ENCODE data around the gene ALCAM.
"Not testable (repeated sequence)": the region's sequence is repeated elsewhere in the genome, so short reads cannot be mapped to it uniquely, and the experiment has no call there.

The ALCAM gene

DNA sequence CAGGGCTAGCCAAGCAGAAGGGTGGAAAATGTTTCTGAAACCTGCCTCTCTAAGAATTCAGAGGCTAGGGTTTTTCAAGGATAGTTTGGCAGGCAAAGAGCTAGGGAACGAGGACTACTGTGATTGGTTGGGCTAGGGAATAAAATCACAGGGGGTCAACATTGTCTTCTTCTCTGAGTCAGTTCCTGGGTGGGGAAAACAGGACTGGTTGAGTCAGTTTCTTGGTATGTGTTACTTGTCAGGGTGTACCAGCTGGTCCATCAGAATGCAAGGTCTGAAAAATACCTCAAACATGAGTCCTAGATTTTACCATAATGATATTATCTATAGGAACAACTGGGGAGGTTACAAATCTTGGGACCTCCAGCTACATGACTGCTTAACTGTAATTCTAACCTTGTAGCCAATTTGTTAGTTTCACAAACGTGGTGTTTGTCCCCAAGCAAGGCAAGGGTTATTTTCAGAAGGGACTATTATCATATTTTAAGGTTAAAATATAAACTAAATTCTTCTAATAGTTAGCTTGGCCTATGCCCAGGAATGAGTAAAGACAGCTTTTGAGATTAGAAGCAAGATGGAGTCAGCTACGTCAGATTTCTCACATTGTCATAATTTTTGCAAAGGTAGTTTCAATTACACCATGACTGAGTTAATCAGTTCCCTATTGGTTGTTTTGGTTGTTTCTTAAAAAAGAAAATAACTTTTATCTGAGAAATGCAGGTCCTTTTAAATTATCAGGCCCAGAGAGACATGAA is 231.5 kb downstream of the ALCAM start:
- DNase-seq (ENCODE audit: low spot score), result peak; percentile 91
- POLR2A ChIA-PET (ENCODE audit: low non-redundant PET), result no interaction called here
- CTCF ChIA-PET, result no interaction called here
- TF ChIP-seq, protein P1, sequence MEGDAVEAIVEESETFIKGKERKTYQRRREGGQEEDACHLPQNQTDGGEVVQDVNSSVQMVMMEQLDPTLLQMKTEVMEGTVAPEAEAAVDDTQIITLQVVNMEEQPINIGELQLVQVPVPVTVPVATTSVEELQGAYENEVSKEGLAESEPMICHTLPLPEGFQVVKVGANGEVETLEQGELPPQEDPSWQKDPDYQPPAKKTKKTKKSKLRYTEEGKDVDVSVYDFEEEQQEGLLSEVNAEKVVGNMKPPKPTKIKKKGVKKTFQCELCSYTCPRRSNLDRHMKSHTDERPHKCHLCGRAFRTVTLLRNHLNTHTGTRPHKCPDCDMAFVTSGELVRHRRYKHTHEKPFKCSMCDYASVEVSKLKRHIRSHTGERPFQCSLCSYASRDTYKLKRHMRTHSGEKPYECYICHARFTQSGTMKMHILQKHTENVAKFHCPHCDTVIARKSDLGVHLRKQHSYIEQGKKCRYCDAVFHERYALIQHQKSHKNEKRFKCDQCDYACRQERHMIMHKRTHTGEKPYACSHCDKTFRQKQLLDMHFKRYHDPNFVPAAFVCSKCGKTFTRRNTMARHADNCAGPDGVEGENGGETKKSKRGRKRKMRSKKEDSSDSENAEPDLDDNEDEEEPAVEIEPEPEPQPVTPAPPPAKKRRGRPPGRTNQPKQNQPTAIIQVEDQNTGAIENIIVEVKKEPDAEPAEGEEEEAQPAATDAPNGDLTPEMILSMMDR (conservative IDR thresholded peaks at IDR 0.05; ENCODE audit: low read depth), result no peak
- no peak overlapping the region for H3K27ac ChIP-seq

DNA sequence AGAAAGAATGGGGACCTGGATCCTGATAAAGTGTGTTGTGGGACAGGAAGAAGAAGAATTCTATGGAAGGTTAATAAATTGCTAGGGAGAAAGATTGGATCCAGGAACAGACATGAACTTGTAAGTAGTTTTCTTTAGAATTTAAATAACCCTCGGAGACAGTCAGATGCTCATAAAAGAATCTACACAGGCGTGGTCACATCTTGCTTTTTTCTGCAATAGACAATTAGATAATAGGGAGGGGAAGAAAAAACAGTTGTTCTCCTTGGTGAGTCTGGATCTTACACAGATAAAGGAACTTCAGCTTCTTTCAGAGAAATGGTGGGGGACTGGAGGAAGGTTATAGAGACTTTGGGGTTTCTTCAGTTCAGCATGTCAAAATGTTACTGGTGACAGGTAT is 232.6 kb downstream of the ALCAM start:
- TF ChIP-seq, protein P1 (conservative IDR thresholded peaks at IDR 0.05; ENCODE audit: low read depth), result no peak

GRCh38 chr3:105601756-105602155 is 235.0 kb downstream of the ALCAM start:
- CTCF ChIA-PET, result interaction anchor here (0.6 kb wide), 1 partner anchor 48 kb away, joined by 3 read pairs; no protein-coding TSS in a partner anchor
- DNase-seq (ENCODE audit: low spot score); POLR2A ChIA-PET (ENCODE audit: low non-redundant PET); H3K27ac ChIP-seq: not testable (repeated sequence)

More for the DNA sequence above, 232.6 kb downstream of the ALCAM start:
- ChIA-PET POLR2A (ENCODE audit: low non-redundant PET) (no interaction called here), CTCF (no interaction called here)
- no peak overlapping the region for H3K27ac ChIP-seq
- DNase-seq (ENCODE audit: low spot score), result no peak

- CTCF ChIA-PET, result interaction anchor here (0.6 kb wide), 2 partner anchors 34 to 47 kb away, joined by 3 read pairs; no protein-coding TSS in a partner anchor
- POLR2A ChIA-PET (ENCODE audit: low non-redundant PET); DNase-seq (ENCODE audit: low spot score): not testable (repeated sequence)
Observed at GRCh38 chr3:105602286-105602685, 235.6 kb downstream of the ALCAM start.

DNA sequence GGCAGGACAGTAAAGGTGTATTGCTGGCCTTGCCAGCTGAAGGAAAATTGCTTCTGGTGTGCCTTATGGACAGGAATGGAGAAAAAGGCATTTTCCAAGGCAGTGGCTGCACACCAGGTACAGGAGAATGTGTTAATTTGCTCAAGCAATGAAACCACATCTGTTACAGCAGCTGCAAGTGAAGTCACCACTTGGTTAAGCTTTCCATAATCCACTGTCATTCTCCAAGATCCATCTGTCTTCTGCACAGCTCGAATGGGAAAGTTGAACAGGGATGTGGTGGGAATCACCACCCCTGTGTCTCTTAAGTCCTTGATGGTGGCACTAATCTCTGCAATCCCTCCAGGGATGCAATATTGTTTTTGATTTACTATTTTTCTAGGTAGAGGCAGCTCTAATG is 236.8 kb downstream of the ALCAM start:
- POLR2A ChIA-PET (ENCODE audit: low non-redundant PET); H3K27ac ChIP-seq; DNase-seq (ENCODE audit: low spot score); CTCF ChIA-PET: not testable (repeated sequence)

More at GRCh38 chr3:105602286-105602685, 235.6 kb downstream of the ALCAM start:
- not testable (repeated sequence) for H3K27ac ChIP-seq

DNA sequence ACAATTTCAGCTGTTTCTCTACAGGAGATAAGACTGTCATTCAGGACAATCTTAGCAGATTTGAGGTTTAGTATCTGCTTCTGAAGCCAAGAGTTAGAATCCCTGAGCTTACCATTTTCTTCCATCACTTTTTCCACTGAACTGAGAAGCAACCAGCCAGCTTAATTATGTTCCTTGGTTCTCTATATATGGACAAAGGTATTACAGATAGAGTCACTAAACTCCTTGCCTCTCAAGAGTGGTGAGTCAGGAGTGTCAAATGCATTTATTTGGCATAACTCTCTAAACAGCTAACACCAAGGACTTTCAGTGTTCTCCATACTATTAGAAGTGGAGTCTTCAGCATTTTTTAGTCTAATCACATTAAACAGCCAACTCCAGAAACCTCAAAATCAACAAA is 239.3 kb downstream of the ALCAM start:
- H3K27ac ChIP-seq, result no peak overlapping the region
- POLR2A ChIA-PET (ENCODE audit: low non-redundant PET), result no interaction called here
- TF ChIP-seq, protein P1 (conservative IDR thresholded peaks at IDR 0.05; ENCODE audit: low read depth), result no peak
- DNase-seq (ENCODE audit: low spot score), result no peak
- CTCF ChIA-PET, result no interaction called here

DNA sequence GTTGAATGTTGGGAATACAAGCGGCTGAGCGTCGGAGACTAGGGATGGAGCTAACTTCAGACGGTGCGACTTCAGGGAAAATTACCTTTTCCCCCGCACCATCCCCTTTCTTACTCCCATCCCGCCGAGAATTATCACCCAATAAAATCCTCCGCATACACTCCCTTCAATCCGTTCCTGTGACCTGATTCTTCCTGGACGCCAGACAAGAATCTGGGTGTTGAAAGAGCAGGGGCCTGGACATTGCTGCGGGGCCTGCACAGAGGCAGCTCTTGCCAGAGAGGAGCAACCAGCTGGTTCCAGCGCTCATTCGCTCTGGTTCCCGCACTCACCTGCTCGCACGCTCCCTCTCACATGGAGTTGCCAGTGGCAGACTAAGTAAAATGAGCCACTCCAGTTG is 241.9 kb downstream of the ALCAM start:
- no peak overlapping the region for H3K27ac ChIP-seq
- TF ChIP-seq, protein P1 (conservative IDR thresholded peaks at IDR 0.05; ENCODE audit: low read depth), result no peak
- no peak for DNase-seq (ENCODE audit: low spot score)
- ChIA-PET POLR2A (ENCODE audit: low non-redundant PET) (no interaction called here), CTCF (no interaction called here)

DNA sequence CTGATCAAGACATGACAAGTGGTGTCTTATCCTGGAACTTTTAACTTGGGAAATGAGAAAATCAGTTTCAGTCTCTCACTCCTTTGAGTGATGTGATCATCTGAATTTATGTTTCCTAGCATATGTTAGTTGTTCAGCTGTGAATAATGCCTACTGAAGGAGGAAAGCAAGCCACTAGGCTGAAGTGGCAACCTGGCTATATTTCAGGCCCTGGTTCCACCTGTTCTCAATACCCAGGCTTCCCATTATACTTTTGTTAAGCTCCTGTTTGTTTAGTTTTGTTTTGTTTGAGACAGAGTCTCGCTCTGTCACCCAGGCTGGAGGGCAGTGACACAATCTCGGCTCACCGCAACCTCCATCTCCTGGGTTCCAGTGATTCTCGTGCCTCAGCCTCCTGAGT is 243.8 kb downstream of the ALCAM start:
- no peak overlapping the region for H3K27ac ChIP-seq
- DNase-seq (ENCODE audit: low spot score), result no peak
- TF ChIP-seq, protein P1 (conservative IDR thresholded peaks at IDR 0.05; ENCODE audit: low read depth), result no peak
- POLR2A ChIA-PET (ENCODE audit: low non-redundant PET), result no interaction called here
- CTCF ChIA-PET, result interaction anchor here (0.6 kb wide), 1 partner anchor 429 kb away, joined by 3 read pairs; no protein-coding TSS in a partner anchor

Data from RWPE1 (cell line).